ENCODE measurements around the gene CADPS2.

Gene CADPS2

GRCh38 chr7:122343601-122344302, 542.5 kb downstream of the CADPS2 start:
- Histone ChIP-seq H3K4me3 (ENCODE audit: insufficient read depth, low read length, poor library complexity, severe bottlenecking) (no peak overlapping the region), H3K27me3 (ENCODE audit: low read length) (no peaks in the 10 kb centered on the region), H2AFZ (ENCODE audit: low read depth, low read length, severe bottlenecking) (no peak overlapping the region), H3K4me2 (ENCODE audit: low read depth, low read length, poor library complexity, severe bottlenecking) (no peak overlapping the region), H3K79me2 (ENCODE audit: insufficient read depth, low read length) (no peaks in the 10 kb centered on the region), H3K9me2 (replicated peaks; ENCODE audit: insufficient read depth, low read length) (no peaks in the 10 kb centered on the region), H3F3A (ENCODE audit: insufficient read depth) (no peaks in the 10 kb centered on the region), H3K36me3 (ENCODE audit: low read length) (no peaks in the 10 kb centered on the region), H3K27ac (ENCODE audit: low read depth, low read length) (no peak overlapping the region), H3K9ac (ENCODE audit: low read length) (no peak overlapping the region), H3K9me3 (ENCODE audit: insufficient read depth, low read length) (no peaks in the 10 kb centered on the region), H4K20me1 (ENCODE audit: low read depth, low read length) (no peaks in the 10 kb centered on the region)
- TF ChIP-seq, protein P1, sequence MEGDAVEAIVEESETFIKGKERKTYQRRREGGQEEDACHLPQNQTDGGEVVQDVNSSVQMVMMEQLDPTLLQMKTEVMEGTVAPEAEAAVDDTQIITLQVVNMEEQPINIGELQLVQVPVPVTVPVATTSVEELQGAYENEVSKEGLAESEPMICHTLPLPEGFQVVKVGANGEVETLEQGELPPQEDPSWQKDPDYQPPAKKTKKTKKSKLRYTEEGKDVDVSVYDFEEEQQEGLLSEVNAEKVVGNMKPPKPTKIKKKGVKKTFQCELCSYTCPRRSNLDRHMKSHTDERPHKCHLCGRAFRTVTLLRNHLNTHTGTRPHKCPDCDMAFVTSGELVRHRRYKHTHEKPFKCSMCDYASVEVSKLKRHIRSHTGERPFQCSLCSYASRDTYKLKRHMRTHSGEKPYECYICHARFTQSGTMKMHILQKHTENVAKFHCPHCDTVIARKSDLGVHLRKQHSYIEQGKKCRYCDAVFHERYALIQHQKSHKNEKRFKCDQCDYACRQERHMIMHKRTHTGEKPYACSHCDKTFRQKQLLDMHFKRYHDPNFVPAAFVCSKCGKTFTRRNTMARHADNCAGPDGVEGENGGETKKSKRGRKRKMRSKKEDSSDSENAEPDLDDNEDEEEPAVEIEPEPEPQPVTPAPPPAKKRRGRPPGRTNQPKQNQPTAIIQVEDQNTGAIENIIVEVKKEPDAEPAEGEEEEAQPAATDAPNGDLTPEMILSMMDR (IDR thresholded peaks at IDR 0.05; ENCODE audit: insufficient read depth, low read length, poor library complexity, severe bottlenecking), result no peak
- TF ChIP-seq EZH2phosphoT487 (conservative IDR thresholded peaks at IDR 0.05; ENCODE audit: low read length), result no peak

DNA sequence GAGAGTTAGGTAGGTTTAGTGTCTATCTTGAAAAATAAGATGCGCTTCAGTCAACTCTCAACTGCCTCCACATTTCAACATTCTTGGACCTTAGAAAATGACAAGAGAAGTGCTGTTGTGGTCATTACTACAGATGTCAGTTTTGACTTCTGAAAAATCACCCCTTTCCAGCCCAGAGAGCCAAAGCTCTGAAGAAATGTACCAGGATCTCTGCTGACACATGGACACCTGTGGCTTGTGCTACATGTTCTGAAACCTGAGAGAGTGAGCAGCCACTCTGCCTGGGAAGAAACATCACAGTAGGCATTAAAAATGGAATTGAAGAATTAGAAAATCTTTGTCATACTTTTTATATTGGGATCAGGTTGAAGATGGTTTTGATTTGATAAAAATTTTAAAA, 545.8 kb downstream of the CADPS2 start:
- Histone ChIP-seq H3K9ac (ENCODE audit: low read length) (no peak overlapping the region), H4K20me1 (ENCODE audit: low read depth, low read length) (no peaks in the 10 kb centered on the region), H3F3A (ENCODE audit: insufficient read depth) (no peaks in the 10 kb centered on the region), H2AFZ (ENCODE audit: low read depth, low read length, severe bottlenecking) (no peak overlapping the region), H3K36me3 (ENCODE audit: low read length) (no peaks in the 10 kb centered on the region), H3K9me3 (ENCODE audit: insufficient read depth, low read length) (no peaks in the 10 kb centered on the region), H3K27me3 (ENCODE audit: low read length) (no peaks in the 10 kb centered on the region), H3K4me2 (ENCODE audit: low read depth, low read length, poor library complexity, severe bottlenecking) (no peak overlapping the region), H3K4me3 (ENCODE audit: insufficient read depth, low read length, poor library complexity, severe bottlenecking) (no peak overlapping the region), H3K27ac (ENCODE audit: low read depth, low read length) (no peak overlapping the region), H3K79me2 (ENCODE audit: insufficient read depth, low read length) (no peaks in the 10 kb centered on the region), H3K9me2 (replicated peaks; ENCODE audit: insufficient read depth, low read length) (no peaks in the 10 kb centered on the region)
- no peak for TF ChIP-seq EZH2phosphoT487 (conservative IDR thresholded peaks at IDR 0.05; ENCODE audit: low read length)
- TF ChIP-seq, protein P1 (IDR thresholded peaks at IDR 0.05; ENCODE audit: insufficient read depth, low read length, poor library complexity, severe bottlenecking), result no peak

- Histone ChIP-seq H3K9me3 (ENCODE audit: insufficient read depth, low read length) (no peaks in the 10 kb centered on the region), H3K79me2 (ENCODE audit: insufficient read depth, low read length) (no peaks in the 10 kb centered on the region), H3K27me3 (ENCODE audit: low read length) (no peaks in the 10 kb centered on the region), H3K9me2 (replicated peaks; ENCODE audit: insufficient read depth, low read length) (no peaks in the 10 kb centered on the region), H3F3A (ENCODE audit: insufficient read depth) (no peaks in the 10 kb centered on the region), H3K9ac (ENCODE audit: low read length) (no peak overlapping the region), H4K20me1 (ENCODE audit: low read depth, low read length) (no peaks in the 10 kb centered on the region), H3K36me3 (ENCODE audit: low read length) (no peaks in the 10 kb centered on the region), H2AFZ (ENCODE audit: low read depth, low read length, severe bottlenecking) (no peak overlapping the region), H3K4me3 (ENCODE audit: insufficient read depth, low read length, poor library complexity, severe bottlenecking) (no peak overlapping the region), H3K4me2 (ENCODE audit: low read depth, low read length, poor library complexity, severe bottlenecking) (no peak overlapping the region), H3K27ac (ENCODE audit: low read depth, low read length) (no peak overlapping the region)
- TF ChIP-seq EZH2phosphoT487 (conservative IDR thresholded peaks at IDR 0.05; ENCODE audit: low read length), result no peak
- TF ChIP-seq, protein P1 (IDR thresholded peaks at IDR 0.05; ENCODE audit: insufficient read depth, low read length, poor library complexity, severe bottlenecking), result no peak
These were observed 546.9 kb downstream of the CADPS2 start for GRCh38 chr7:122339145-122339904.
